Measurements from ENCODE around the gene SLC31A2.
"Not testable (repeated sequence)": the region's sequence is repeated elsewhere in the genome, so short reads cannot be mapped to it uniquely, and the experiment has no call there.

- not testable (repeated sequence) for TF ChIP-seq CTCF (conservative IDR thresholded peaks at IDR 0.05 in 1 of 2, IDR thresholded peaks at IDR 0.05 in 1 of 2; ENCODE audit: low read depth in 1 of 2, low read length in 2 of 2); EZH2 (IDR thresholded peaks at IDR 0.05; ENCODE audit: low read length, missing control alignments)
Measured at GRCh38 chr9:113149561-113149960, 1.2 kb upstream of the SLC31A2 start.

Measured in fibroblast of lung (primary cell).